Mesodermal cell (in vitro differentiated cells): Measurements from ENCODE around the gene CSPG5.

Source experiments
- H3K27ac ChIP-seq: 2 replicates; pipeline ENCODE4 v1.7.0; 2013; ENCODE audit warnings: mild to moderate bottlenecking, low read depth, low read length, moderate library complexity; ENCODE audit not compliant: severe bottlenecking
- H3K36me3 ChIP-seq: 2 replicates; pipeline ENCODE4 v1.7.1; 2013; ENCODE audit warnings: mild to moderate bottlenecking, low read length, moderate library complexity; ENCODE audit not compliant: control insufficient read depth, insufficient read depth
- H3K4me1 ChIP-seq: one replicate; pipeline ENCODE4 v1.7.1; 2013; ENCODE audit warnings: mild to moderate bottlenecking, low read length; ENCODE audit not compliant: insufficient read depth, control insufficient read depth, poor library complexity, severe bottlenecking
- H3K4me3 ChIP-seq: 2 replicates; pipeline ENCODE4 v1.7.0; 2013; ENCODE audit warnings: low read length, control low read depth, mild to moderate bottlenecking; ENCODE audit not compliant: insufficient read depth, poor library complexity, severe bottlenecking; ENCODE audit errors: extremely low read depth
- H3K9me3 ChIP-seq: 2 replicates; pipeline ENCODE4 v1.7.1; 2013; ENCODE audit warnings: mild to moderate bottlenecking, low read length, moderate library complexity; ENCODE audit not compliant: control insufficient read depth
- WGBS, 2 experiments: methylation state at CpG; one replicate each; pipeline ENCODE4 v1.1.5; 2013; ENCODE audit warnings: missing lambda C conversion rate in 2 of 2; ENCODE audit not compliant: insufficient coverage in 2 of 2; 5-methylcytosine and 5-hydroxymethylcytosine counted together

CSPG5 gene

GRCh38 chr3:47568901-47569300 is 9.8 kb downstream of the CSPG5 start:
- Histone ChIP-seq H3K9me3 (no peaks in the 10 kb centered on the region), H3K27ac (no peak overlapping the region), H3K4me1 (no peaks in the 10 kb centered on the region), H3K36me3 (no peaks in the 10 kb centered on the region), H3K4me3 (no peak overlapping the region)
- 75 to 81% methylated on average over 6 of the region's 6 CpGs for WGBS, 2 experiments

GRCh38 chr3:47567149-47567548 is 11.5 kb downstream of the CSPG5 start:
- Histone ChIP-seq H3K4me1 (no peaks in the 10 kb centered on the region), H3K36me3 (no peaks in the 10 kb centered on the region), H3K27ac (no peak overlapping the region), H3K4me3 (no peak overlapping the region), H3K9me3 (no peaks in the 10 kb centered on the region)
- WGBS, 2 experiments: 83 to 87% methylated on average over 2 to 3 of the region's 4 CpGs

GRCh38 chr3:47566667-47567066 is 12.0 kb downstream of the CSPG5 start:
- Histone ChIP-seq H3K36me3 (no peaks in the 10 kb centered on the region), H3K4me1 (no peaks in the 10 kb centered on the region), H3K9me3 (no peaks in the 10 kb centered on the region), H3K27ac (no peak overlapping the region), H3K4me3 (no peak overlapping the region)
- 83 to 87% methylated on average over 4 to 8 of the region's 9 CpGs for WGBS, 2 experiments

- Histone ChIP-seq H3K4me3 (no peak overlapping the region), H3K36me3 (no peaks in the 10 kb centered on the region), H3K4me1 (no peaks in the 10 kb centered on the region), H3K27ac (no peak overlapping the region), H3K9me3 (no peaks in the 10 kb centered on the region)
- WGBS, 2 experiments: 82 to 83% methylated on average over 6 to 9 of the region's 19 CpGs
These were observed 12.7 kb downstream of the CSPG5 start for GRCh38 chr3:47565734-47566550.

GRCh38 chr3:47556351-47556750 is 22.3 kb downstream of the CSPG5 start:
- Histone ChIP-seq H3K36me3 (no peaks in the 10 kb centered on the region), H3K27ac (no peak overlapping the region), H3K4me1 (no peaks in the 10 kb centered on the region), H3K4me3 (no peak overlapping the region), H3K9me3 (no peaks in the 10 kb centered on the region)
- 83 to 86% methylated on average over 1 of the region's 2 CpGs for WGBS, 2 experiments

- H3K36me3 ChIP-seq: no peaks in the 10 kb centered on the region
- no peaks in the 10 kb centered on the region for H3K9me3 ChIP-seq
- no peak overlapping the region for H3K4me3 ChIP-seq
- H3K4me1 ChIP-seq: no peaks in the 10 kb centered on the region
- no peak overlapping the region for H3K27ac ChIP-seq
- 81 to 100% methylated on average over 1 to 4 of the region's 6 CpGs for WGBS, 2 experiments
These were observed 24.3 kb downstream of the CSPG5 start for GRCh38 chr3:47554335-47554734.

GRCh38 chr3:47553407-47553806 is 25.3 kb downstream of the CSPG5 start:
- Histone ChIP-seq H3K36me3 (no peaks in the 10 kb centered on the region), H3K9me3 (no peaks in the 10 kb centered on the region), H3K4me3 (no peak overlapping the region), H3K27ac (no peak overlapping the region), H3K4me1 (no peaks in the 10 kb centered on the region)
- WGBS, 2 experiments: 85 to 88% methylated on average over 7 of the region's 7 CpGs

- Histone ChIP-seq H3K9me3 (no peaks in the 10 kb centered on the region), H3K4me1 (no peaks in the 10 kb centered on the region), H3K27ac (no peak overlapping the region), H3K36me3 (no peaks in the 10 kb centered on the region), H3K4me3 (no peak overlapping the region)
- 74 to 87% methylated on average over 14 to 21 of the region's 21 CpGs for WGBS, 2 experiments
These were observed 36.0 kb downstream of the CSPG5 start for GRCh38 chr3:47542471-47543173.

GRCh38 chr3:47541583-47542108 is 37.0 kb downstream of the CSPG5 start:
- WGBS, 2 experiments: 81 to 86% methylated on average over 3 to 4 of the region's 6 CpGs
- Histone ChIP-seq H3K4me3 (no peak overlapping the region), H3K9me3 (no peaks in the 10 kb centered on the region), H3K27ac (no peak overlapping the region), H3K4me1 (no peaks in the 10 kb centered on the region), H3K36me3 (no peaks in the 10 kb centered on the region)

- Histone ChIP-seq H3K4me3 (no peak overlapping the region), H3K4me1 (no peaks in the 10 kb centered on the region), H3K27ac (no peak overlapping the region), H3K9me3 (no peaks in the 10 kb centered on the region), H3K36me3 (no peaks in the 10 kb centered on the region)
- WGBS, 2 experiments: 100% methylated on average over 1 to 2 of the region's 4 CpGs
These were observed 38.4 kb downstream of the CSPG5 start for GRCh38 chr3:47540281-47540680.

GRCh38 chr3:47536967-47537366 is 41.7 kb downstream of the CSPG5 start:
- WGBS, 2 experiments: 88 to 89% methylated on average over 4 to 5 of the region's 6 CpGs
- no peak overlapping the region for H3K27ac ChIP-seq

More at GRCh38 chr3:47536967-47537366, 41.7 kb downstream of the CSPG5 start:
- peaks cover 6% of the 10 kb centered on the region for H3K9me3 ChIP-seq
- H3K36me3 ChIP-seq: no peaks in the 10 kb centered on the region
- H3K4me1 ChIP-seq: no peaks in the 10 kb centered on the region
- H3K4me3 ChIP-seq: no peak overlapping the region
